ENCODE data around the gene PPEF1.

DNA sequence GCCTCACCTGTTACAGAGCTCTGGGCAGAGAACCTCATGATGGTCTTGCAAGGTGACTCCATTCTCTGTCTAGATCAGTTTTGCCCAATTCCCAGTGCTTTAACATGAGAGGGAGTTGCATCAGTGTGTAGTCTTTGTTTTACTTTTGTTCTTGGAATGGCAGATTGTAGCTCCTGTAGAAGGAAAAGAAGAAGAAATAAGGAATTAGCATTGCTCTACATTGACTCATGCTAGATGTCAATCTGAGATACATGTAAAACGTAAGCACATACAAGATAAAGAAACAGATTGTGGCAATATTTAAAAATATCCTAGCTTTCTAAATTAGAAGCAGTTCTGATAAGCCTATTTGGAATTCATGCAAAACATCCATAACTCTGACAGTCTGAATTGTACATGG, 16.0 kb upstream of the PPEF1 start:
- no peak for TF ChIP-seq POLR2A (IDR thresholded peaks at IDR 0.05)
- TF ChIP-seq CTCF (IDR thresholded peaks at IDR 0.05) = no peak
